ENCODE data around the gene RC3H1. TPM values are rescaled to one million over a fixed set of nuclear protein-coding genes. Genes with fewer than 3 reads are reported as not detected.
A peak's percentile ranks its signal among the peaks of the same experiment; 100 is the strongest.

The RC3H1 gene
- total and polyA plus RNA-seq, 4 donors = 2.0 to 20.7 (median 9.7) TPM

GRCh38 chr1:174028495-174028894 lies 6.3 kb upstream of the RC3H1 start:
- TF ChIP-seq TAF1 (conservative IDR thresholded peaks at IDR 0.05) (no peak), FOXA2 (IDR thresholded peaks at IDR 0.05) (no peak), JUND (IDR thresholded peaks at IDR 0.05) (no peak), SP1 (IDR thresholded peaks at IDR 0.05) (no peak), MAX (IDR thresholded peaks at IDR 0.05) (no peak), FOXA1 (IDR thresholded peaks at IDR 0.05) (no peak), CTCF (IDR thresholded peaks at IDR 0.05; ENCODE audit: low read depth, low read length, missing input control) (no peak), NR2F2 (IDR thresholded peaks at IDR 0.05) (no peak), REST (IDR thresholded peaks at IDR 0.05) (no peak), RAD21 (IDR thresholded peaks at IDR 0.05) (no peak), EGR1 (IDR thresholded peaks at IDR 0.05; ENCODE audit: low read depth in 2 of 2) (no peak), GABPA (IDR thresholded peaks at IDR 0.05 in 1 of 2, conservative IDR thresholded peaks at IDR 0.05 in 1 of 2) (no peak), RXRA (IDR thresholded peaks at IDR 0.05) (no peak), HNF4G (IDR thresholded peaks at IDR 0.05) (no peak)
- no peak overlapping the region for H3K27ac ChIP-seq (ENCODE audit: low read depth in 1 of 2, low read length in 2 of 2)

GRCh38 chr1:174023440-174023839 lies 1.3 kb upstream of the RC3H1 start:
- DNase-seq (ENCODE audit: low spot score) = no peak
- TF ChIP-seq RAD21 (IDR thresholded peaks at IDR 0.05) (no peak), FOXA1 (IDR thresholded peaks at IDR 0.05) (no peak), TAF1 (conservative IDR thresholded peaks at IDR 0.05) (no peak), NR2F2 (IDR thresholded peaks at IDR 0.05) (no peak), RXRA (IDR thresholded peaks at IDR 0.05) (no peak), YY1 (IDR thresholded peaks at IDR 0.05) (no peak), FOXA2 (IDR thresholded peaks at IDR 0.05) (no peak), MAX (IDR thresholded peaks at IDR 0.05) (no peak), REST (IDR thresholded peaks at IDR 0.05) (no peak), GABPA (IDR thresholded peaks at IDR 0.05 in 1 of 2, conservative IDR thresholded peaks at IDR 0.05 in 1 of 2) (no peak)
- Histone ChIP-seq H3K4me3 (ENCODE audit: low read depth in 1 of 3, low read length in 3 of 3) (no peak overlapping the region), H3K4me1 (ENCODE audit: control insufficient read depth in 4 of 4, insufficient read depth in 4 of 4, low read length in 3 of 4) (peaks cover 8 to 29% (median 21%) of the 10 kb centered on the region in 4 donors), H3K36me3 (ENCODE audit: control insufficient read depth in 4 of 4, insufficient read depth in 3 of 4, low read depth in 1 of 4, low read length in 3 of 4) (no peaks in the 10 kb centered on the region), H3K27me3 (ENCODE audit: control insufficient read depth in 4 of 4, insufficient read depth in 4 of 4, low read length in 3 of 4) (no peaks in the 10 kb centered on the region), H3K9me3 (ENCODE audit: control insufficient read depth in 4 of 4, low read length in 3 of 4) (no peaks in the 10 kb centered on the region), H3K27ac (ENCODE audit: low read depth in 1 of 2, low read length in 2 of 2) (no peak overlapping the region), H3K9ac (ENCODE audit: low read depth in 1 of 2, low read length in 2 of 2) (peak overlapping the region in 1 of 2 donors; percentile 54)
- WGBS = 72% methylated on average over 3 of the region's 3 CpGs

More at GRCh38 chr1:174028495-174028894, 6.3 kb upstream of the RC3H1 start:
- no peak for DNase-seq (ENCODE audit: low spot score)
- H3K9me3 ChIP-seq (ENCODE audit: control insufficient read depth in 4 of 4, low read length in 3 of 4) = no peaks in the 10 kb centered on the region
- no peaks in the 10 kb centered on the region for H3K27me3 ChIP-seq (ENCODE audit: control insufficient read depth in 4 of 4, insufficient read depth in 4 of 4, low read length in 3 of 4)
- H3K9ac ChIP-seq (ENCODE audit: low read depth in 1 of 2, low read length in 2 of 2) = no peak overlapping the region
- H3K36me3 ChIP-seq (ENCODE audit: control insufficient read depth in 4 of 4, insufficient read depth in 3 of 4, low read depth in 1 of 4, low read length in 3 of 4) = no peaks in the 10 kb centered on the region
- no peaks in the 10 kb centered on the region for H3K4me1 ChIP-seq (ENCODE audit: control insufficient read depth in 4 of 4, insufficient read depth in 4 of 4, low read length in 3 of 4)
- no peak overlapping the region for H3K4me3 ChIP-seq (ENCODE audit: low read depth in 1 of 3, low read length in 3 of 3)

Measured in liver (tissue), 9 donors.